Measurements from ENCODE around the gene FBXO36.

The FBXO36 gene

GRCh38 chr2:230053753-230054478, 131.6 kb downstream of the FBXO36 start:
- no peak for DNase-seq

- no peak for DNase-seq
Observed at GRCh38 chr2:230060672-230061293, 138.5 kb downstream of the FBXO36 start.

All from CD4-positive, alpha-beta T cell treated with Interleukin-12 subunit alpha and Interleukin-12 subunit beta, for 1 hour (primary cell).